Measurements from ENCODE around the gene OR51G1.

Gene OR51G1

GRCh38 chr11:4891996-4892640, 32.0 kb downstream of the OR51G1 start:
- no peak overlapping the region for H3K4me3 ChIP-seq (ENCODE audit: low read length)
- peak; percentile 29 for TF ChIP-seq CTCF (conservative IDR thresholded peaks at IDR 0.05; ENCODE audit: low read depth, low read length)
- peak; percentile 86 for DNase-seq (ENCODE audit: low read depth)

DNA sequence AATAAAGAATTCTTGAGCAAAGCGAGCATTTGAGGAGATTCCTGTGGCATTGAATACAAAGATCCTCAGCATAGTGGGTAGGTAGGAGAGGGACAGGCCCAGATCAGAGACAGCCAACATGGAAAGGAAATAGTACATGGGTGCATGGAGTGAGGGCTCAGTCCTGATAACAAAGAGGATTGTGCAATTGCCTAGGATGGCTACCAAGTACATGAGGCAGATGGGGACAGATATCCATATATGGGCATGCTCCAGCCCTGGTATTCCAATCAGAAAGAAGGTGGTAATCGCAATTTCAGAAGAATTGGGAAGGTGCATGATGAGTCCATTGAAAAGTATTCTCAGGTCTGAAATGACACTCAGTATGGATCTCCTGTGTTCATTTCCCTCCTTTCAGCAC, 33.9 kb downstream of the OR51G1 start:
- no peak for TF ChIP-seq CTCF (conservative IDR thresholded peaks at IDR 0.05; ENCODE audit: low read depth, low read length)
- H3K4me3 ChIP-seq (ENCODE audit: low read length), result no peak overlapping the region
- no peak for DNase-seq (ENCODE audit: low read depth)

DNA sequence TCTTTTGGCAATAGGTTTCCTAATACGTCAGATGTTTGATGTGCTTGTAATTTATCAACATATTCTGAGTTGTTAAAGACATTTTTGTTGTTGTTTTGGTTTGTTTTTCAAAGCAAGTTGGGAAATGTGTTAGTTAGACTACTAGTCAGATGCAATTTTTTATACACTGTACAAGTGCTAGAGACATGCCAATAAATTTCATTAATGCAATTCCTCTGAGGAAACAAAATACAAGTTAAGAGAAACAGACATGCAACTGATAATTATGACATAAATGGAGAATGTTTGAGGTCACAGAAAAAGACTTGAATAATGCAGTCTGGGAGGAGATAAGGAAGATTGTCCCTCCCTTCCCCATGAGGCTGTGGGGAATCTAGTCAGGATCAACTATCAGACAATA, 36.5 kb downstream of the OR51G1 start:
- DNase-seq (ENCODE audit: low read depth), result no peak
- no peak overlapping the region for H3K4me3 ChIP-seq (ENCODE audit: low read length)
- no peak for TF ChIP-seq CTCF (conservative IDR thresholded peaks at IDR 0.05; ENCODE audit: low read depth, low read length)

DNA sequence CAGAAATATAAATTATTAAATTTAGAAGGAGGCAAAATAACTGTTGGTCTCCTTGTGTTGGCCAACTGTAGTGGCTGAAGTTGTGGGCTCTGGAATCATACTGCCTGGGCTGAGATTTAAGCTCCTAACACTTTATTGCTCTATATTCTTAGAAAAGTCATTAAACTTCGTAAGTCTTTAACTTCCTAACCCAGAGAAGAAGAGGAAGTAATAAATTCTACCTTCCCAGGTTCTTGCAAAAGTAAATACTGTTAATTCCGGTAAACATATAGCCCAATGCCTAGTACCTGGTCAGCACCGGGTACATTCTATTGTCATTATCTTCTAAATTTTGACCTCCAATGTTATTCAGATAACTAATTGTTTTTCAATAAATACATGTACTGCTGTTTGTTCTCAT, 38.0 kb downstream of the OR51G1 start:
- DNase-seq (ENCODE audit: low read depth), result no peak
- TF ChIP-seq CTCF (conservative IDR thresholded peaks at IDR 0.05; ENCODE audit: low read depth, low read length), result no peak
- H3K4me3 ChIP-seq (ENCODE audit: low read length), result no peak overlapping the region

DNA sequence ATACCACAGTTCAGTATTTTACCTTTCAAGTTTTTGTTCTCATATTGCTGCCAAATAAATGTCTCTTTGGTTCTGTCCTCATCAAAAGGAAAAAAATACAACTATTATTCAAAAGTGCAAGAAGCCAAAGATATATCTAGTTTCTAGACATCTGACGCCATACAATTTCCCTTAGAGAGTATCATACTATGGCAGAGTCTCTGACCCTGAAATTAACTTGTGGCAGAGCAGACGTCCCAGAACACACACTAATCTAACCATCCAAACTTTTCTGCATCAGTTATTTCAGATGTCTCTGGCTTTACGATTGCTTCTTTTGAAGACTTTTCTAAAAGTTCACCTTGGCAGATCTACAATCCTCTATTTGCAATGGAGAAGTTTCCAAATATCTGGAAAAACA, 39.8 kb downstream of the OR51G1 start:
- TF ChIP-seq CTCF (conservative IDR thresholded peaks at IDR 0.05; ENCODE audit: low read depth, low read length), result no peak
- H3K4me3 ChIP-seq (ENCODE audit: low read length), result no peak overlapping the region
- DNase-seq (ENCODE audit: low read depth), result no peak

GRCh38 chr11:4882543-4882942, 41.6 kb downstream of the OR51G1 start:
- TF ChIP-seq CTCF (conservative IDR thresholded peaks at IDR 0.05; ENCODE audit: low read depth, low read length), result no peak
- no peak for DNase-seq (ENCODE audit: low read depth)
- no peak overlapping the region for H3K4me3 ChIP-seq (ENCODE audit: low read length)

GRCh38 chr11:4881860-4882500, 42.2 kb downstream of the OR51G1 start, which contains the start of gene OR51T1:
Gene OR51T1, plus strand, starts transcription at chr11:4881900. Its CDS starts 0 bp downstream, at chr11:4881900.
- H3K4me3 ChIP-seq (ENCODE audit: low read length), result no peak within 1 kb of the TSS
- TF ChIP-seq CTCF (conservative IDR thresholded peaks at IDR 0.05; ENCODE audit: low read depth, low read length), result no peak
- no peak for DNase-seq (ENCODE audit: low read depth)
